Kidney (tissue), 14 donors: Measurements from ENCODE around the gene CCL19. TPM values are rescaled to one million over a fixed set of nuclear protein-coding genes. Genes with fewer than 3 reads are reported as not detected.

Experiments
- DNase-seq, 5 donors: peaks; one replicate each; pipeline ENCODE4 v3.0.0-alpha.2; 2013 to 2020
- FAIRE-seq: peaks from 2 replicates; lab custom pipeline; 2012; peaks lifted over from hg19 to GRCh38; lab: Jason Lieb, UNC
- H3K27ac ChIP-seq, 2 donors: one replicate each; pipeline ENCODE4 v1.7.0; 2013; ENCODE audit warnings: low read depth in 2 of 2, low read length in 2 of 2, inconsistent platforms in 1 of 2
- H3K27me3 ChIP-seq: one replicate; pipeline ENCODE4 v1.7.1; 2013; ENCODE audit warnings: low read length, inconsistent platforms; ENCODE audit not compliant: control insufficient read depth, insufficient read depth
- H3K36me3 ChIP-seq, 3 donors: one replicate each; pipeline versions ENCODE4 v1.7.0 to v1.7.1; 2013; ENCODE audit warnings: low read length in 3 of 3, control low read depth in 1 of 3, inconsistent platforms in 1 of 3; ENCODE audit not compliant: insufficient read depth in 3 of 3, control insufficient read depth in 2 of 3
- H3K4me1 ChIP-seq, 3 donors: one replicate each; pipeline versions ENCODE4 v1.7.0 to v1.7.1; 2013; ENCODE audit warnings: low read length in 3 of 3, inconsistent platforms in 1 of 3, low read depth in 1 of 3; ENCODE audit not compliant: control insufficient read depth in 2 of 3, insufficient read depth in 2 of 3
- H3K4me3 ChIP-seq, 3 donors: one replicate each; pipeline versions ENCODE4 v1.7.0 to v1.8.1; 2013; ENCODE audit warnings: low read length in 3 of 3, control low read depth in 1 of 3, inconsistent platforms in 1 of 3
- H3K9ac ChIP-seq, 3 donors: one replicate each; pipeline versions ENCODE4 v1.7.0 to v1.7.1; 2013; ENCODE audit warnings: low read length in 3 of 3, control low read depth in 1 of 3, inconsistent platforms in 1 of 3
- H3K9me3 ChIP-seq, 3 donors: one replicate each; pipeline versions ENCODE4 v1.7.0 to v1.7.1; 2013; ENCODE audit warnings: low read length in 3 of 3, control low read depth in 1 of 3, inconsistent platforms in 1 of 3; ENCODE audit not compliant: control insufficient read depth in 2 of 3, insufficient read depth in 1 of 3
- intact Hi-C: fragments of 100-400 bp; cut with DNase I; formaldehyde crosslinking; loops from one replicate; pipeline ENCODE4 v1.11.1; 2022
- polyA plus RNA-seq: library from polyadenylated mRNA; stranded (reverse); fragments of 350-450 nt; fragmentation: Illumina TruSeq; extraction: RNeasy Lipid Tissue Mini Kit (QIAGEN cat#74804); gene quantifications from one replicate; pipeline ENCODE4 v1.2.3, GENCODE V29; 2014; ENCODE audit warnings: low read depth, low replicate concordance; ENCODE audit not compliant: insufficient read depth
- total RNA-seq: library from RNA; stranded (reverse); fragmentation: NEBNext Ultra II Directional; extraction: Animal tissue kit (Norgen Biotek cat#: 25700); gene quantifications from one replicate; pipeline ENCODE4 v1.2.1, GENCODE V29; 2021
- TF ChIP-seq, protein P1 (sequence below): IDR thresholded peaks from 3 replicates; pipeline ENCODE4 v1.5.1; 2012; ENCODE audit warnings: mild to moderate bottlenecking, moderate library complexity, borderline replicate concordance; ENCODE audit not compliant: insufficient read depth; ENCODE audit errors: extremely low read depth
- donor health status: control.
- donor health status: control.
- donor health status: control.
- donor health status: control.
- donor health status: control.
- donor health status: DM: yes; HTN: yes; CAD: no.
- donor health status: Normal renal cell carcinoma (clear cell type).

Gene CCL19
- total and polyA plus RNA-seq, 2 donors from 2014 or later, result 11.4 to 60.8 TPM

DNA sequence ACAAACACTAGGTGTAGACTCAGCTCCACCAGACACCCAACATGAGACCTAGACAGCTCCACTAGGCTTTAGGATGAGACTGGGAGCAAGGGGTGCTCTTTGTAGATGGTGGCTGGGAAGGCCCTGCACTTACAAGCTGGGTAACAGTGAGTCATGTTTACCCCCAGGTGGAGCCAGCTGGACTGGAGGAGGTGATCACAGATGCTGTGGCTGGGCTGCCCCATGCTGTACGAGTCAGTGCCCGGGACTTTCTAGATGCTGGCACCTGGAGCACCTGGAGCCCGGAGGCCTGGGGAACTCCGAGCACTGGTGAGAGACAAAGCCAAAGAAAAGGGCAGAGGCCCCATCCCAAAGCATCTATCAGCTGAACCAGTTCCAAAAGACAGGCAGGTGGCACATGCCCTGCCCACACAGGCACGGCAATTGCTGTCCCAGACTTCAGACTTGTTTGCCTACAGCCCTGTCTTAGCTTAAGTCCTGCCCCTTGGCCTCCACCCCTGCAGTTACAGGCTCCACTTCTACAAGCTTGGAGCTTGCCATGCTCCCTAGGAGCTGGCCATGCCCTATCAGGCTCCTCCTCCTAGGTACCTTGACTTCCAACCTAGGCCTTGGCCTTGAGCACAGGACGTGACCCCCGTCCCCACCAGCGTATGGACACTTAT is 31.4 kb downstream of the CCL19 start:
- H3K9me3 ChIP-seq, result no peaks in the 10 kb centered on the region
- no peak overlapping the region for H3K4me3 ChIP-seq
- intact Hi-C loops, result no loop called here
- peaks cover 0 to 4% (median 0%) of the 10 kb centered on the region in 3 donors for H3K36me3 ChIP-seq
- no peak overlapping the region for H3K9ac ChIP-seq
- H3K4me1 ChIP-seq, result peaks cover 0 to 2% (median 0%) of the 10 kb centered on the region in 3 donors
- no peak for DNase-seq
- no peak for FAIRE-seq
- H3K27me3 ChIP-seq, result no peaks in the 10 kb centered on the region
- H3K27ac ChIP-seq, result no peak overlapping the region
- TF ChIP-seq, protein P1, sequence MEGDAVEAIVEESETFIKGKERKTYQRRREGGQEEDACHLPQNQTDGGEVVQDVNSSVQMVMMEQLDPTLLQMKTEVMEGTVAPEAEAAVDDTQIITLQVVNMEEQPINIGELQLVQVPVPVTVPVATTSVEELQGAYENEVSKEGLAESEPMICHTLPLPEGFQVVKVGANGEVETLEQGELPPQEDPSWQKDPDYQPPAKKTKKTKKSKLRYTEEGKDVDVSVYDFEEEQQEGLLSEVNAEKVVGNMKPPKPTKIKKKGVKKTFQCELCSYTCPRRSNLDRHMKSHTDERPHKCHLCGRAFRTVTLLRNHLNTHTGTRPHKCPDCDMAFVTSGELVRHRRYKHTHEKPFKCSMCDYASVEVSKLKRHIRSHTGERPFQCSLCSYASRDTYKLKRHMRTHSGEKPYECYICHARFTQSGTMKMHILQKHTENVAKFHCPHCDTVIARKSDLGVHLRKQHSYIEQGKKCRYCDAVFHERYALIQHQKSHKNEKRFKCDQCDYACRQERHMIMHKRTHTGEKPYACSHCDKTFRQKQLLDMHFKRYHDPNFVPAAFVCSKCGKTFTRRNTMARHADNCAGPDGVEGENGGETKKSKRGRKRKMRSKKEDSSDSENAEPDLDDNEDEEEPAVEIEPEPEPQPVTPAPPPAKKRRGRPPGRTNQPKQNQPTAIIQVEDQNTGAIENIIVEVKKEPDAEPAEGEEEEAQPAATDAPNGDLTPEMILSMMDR, result no peak

DNA sequence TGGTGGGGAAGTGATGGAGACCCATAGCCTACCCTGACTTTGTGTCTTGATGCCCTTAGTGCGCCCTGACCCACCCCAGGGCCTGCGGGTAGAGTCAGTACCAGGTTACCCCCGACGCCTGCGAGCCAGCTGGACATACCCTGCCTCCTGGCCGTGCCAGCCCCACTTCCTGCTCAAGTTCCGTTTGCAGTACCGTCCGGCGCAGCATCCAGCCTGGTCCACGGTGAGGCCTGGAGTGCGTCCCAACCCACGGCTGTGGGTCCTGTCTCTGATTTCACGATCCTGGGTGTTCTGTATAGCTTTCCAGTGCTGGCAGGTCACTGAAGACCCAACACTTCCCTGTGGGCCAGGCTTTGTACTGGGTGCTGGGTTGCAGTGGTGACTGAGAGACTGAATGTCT is 32.6 kb downstream of the CCL19 start:
- TF ChIP-seq, protein P1, result no peak
- peaks cover under 1 to 5% (median 1%) of the 10 kb centered on the region in 3 donors for H3K4me1 ChIP-seq
- no peak for FAIRE-seq
- intact Hi-C loops, result no loop called here
- H3K27ac ChIP-seq, result no peak overlapping the region
- H3K36me3 ChIP-seq, result peaks cover 0 to 4% (median 0%) of the 10 kb centered on the region in 3 donors
- H3K9ac ChIP-seq, result no peak overlapping the region
- H3K27me3 ChIP-seq, result no peaks in the 10 kb centered on the region
- DNase-seq, result peak in 1 of 5 donors; percentile 72
- no peaks in the 10 kb centered on the region for H3K9me3 ChIP-seq
- H3K4me3 ChIP-seq, result no peak overlapping the region

DNA sequence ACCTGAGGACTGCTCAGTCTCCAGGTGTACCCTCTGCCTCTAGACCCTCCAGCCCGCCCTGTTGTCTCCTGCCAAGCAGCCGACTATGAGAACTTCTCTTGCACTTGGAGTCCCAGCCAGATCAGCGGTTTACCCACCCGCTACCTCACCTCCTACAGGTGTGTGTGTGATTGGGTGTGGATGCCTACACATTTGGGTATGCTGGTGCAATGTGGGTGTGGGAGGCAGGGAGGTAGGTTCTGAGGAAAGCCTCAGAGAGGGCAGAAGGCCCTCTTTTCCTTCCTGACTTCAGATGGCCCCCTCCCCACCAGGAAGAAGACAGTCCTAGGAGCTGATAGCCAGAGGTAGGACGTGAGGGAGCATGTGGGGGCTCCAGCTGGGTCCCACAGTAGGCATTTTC is 34.1 kb downstream of the CCL19 start:
- no peak for FAIRE-seq
- Histone ChIP-seq H3K27me3 (no peaks in the 10 kb centered on the region), H3K4me3 (no peak overlapping the region), H3K27ac (no peak overlapping the region), H3K9ac (no peak overlapping the region), H3K36me3 (peaks cover 0 to 4% (median 0%) of the 10 kb centered on the region in 3 donors), H3K4me1 (peaks cover 13 to 20% (median 14%) of the 10 kb centered on the region in 3 donors), H3K9me3 (no peaks in the 10 kb centered on the region)
- no peak for DNase-seq
- TF ChIP-seq, protein P1, result no peak
- intact Hi-C loops, result no loop called here
